ENCODE data around the gene RPL26.

The RPL26 gene

DNA sequence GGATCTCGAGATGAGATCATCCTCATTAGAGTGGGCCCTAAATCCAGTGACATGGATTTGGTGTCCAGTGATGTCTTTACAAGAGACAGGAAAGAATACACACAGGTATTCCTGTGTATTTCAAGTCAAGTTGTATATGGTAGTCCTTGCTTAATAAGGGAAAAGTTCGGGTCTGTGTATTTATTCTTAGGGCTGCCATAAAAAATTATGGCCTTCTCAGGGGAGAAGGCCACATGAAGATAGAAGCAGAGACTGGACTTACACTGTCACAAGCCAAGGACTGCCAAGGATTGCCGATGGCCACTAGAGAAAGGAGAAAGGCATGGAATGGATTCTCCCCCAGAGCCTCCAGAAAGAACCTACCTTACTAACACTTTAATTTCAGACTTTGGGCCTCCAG is 14.8 kb downstream of the RPL26 start:
- H3K27me3 ChIP-seq = no peaks in the 10 kb centered on the region
- H3K4me3 ChIP-seq (ENCODE audit: low read depth, low read length) = no peak overlapping the region
- no peaks in the 10 kb centered on the region for H3K36me3 ChIP-seq
- no peaks in the 10 kb centered on the region for H3K4me1 ChIP-seq
- TF ChIP-seq, protein P1, sequence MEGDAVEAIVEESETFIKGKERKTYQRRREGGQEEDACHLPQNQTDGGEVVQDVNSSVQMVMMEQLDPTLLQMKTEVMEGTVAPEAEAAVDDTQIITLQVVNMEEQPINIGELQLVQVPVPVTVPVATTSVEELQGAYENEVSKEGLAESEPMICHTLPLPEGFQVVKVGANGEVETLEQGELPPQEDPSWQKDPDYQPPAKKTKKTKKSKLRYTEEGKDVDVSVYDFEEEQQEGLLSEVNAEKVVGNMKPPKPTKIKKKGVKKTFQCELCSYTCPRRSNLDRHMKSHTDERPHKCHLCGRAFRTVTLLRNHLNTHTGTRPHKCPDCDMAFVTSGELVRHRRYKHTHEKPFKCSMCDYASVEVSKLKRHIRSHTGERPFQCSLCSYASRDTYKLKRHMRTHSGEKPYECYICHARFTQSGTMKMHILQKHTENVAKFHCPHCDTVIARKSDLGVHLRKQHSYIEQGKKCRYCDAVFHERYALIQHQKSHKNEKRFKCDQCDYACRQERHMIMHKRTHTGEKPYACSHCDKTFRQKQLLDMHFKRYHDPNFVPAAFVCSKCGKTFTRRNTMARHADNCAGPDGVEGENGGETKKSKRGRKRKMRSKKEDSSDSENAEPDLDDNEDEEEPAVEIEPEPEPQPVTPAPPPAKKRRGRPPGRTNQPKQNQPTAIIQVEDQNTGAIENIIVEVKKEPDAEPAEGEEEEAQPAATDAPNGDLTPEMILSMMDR (IDR thresholded peaks at IDR 0.05; ENCODE audit: low read depth, low read length) = no peak
- H3K9me3 ChIP-seq = no peaks in the 10 kb centered on the region
- no peak for DNase-seq

DNA sequence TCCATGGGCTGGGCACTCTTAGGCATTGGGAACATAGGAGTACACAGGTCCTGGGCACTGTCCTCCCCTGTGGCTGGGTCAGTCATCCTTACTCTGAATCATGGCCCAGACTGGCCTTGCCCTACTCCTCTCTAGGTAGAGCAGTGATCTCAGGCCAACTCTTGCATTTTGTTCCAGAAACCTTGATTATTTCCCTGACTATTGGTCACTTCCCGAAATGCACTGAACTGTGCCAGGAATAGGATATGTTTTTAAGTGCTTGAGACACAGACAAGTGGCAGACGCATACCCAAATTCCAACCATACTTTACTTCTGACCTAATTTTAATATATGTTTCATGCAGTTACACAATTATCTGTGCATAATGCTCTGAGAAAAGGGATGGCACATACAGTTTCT is 16.8 kb downstream of the RPL26 start:
- DNase-seq = no peak
- Histone ChIP-seq H3K4me1 (no peaks in the 10 kb centered on the region), H3K27me3 (no peaks in the 10 kb centered on the region), H3K36me3 (no peaks in the 10 kb centered on the region), H3K9me3 (no peaks in the 10 kb centered on the region), H3K4me3 (ENCODE audit: low read depth, low read length) (no peak overlapping the region)
- TF ChIP-seq, protein P1 (IDR thresholded peaks at IDR 0.05; ENCODE audit: low read depth, low read length) = no peak

DNA sequence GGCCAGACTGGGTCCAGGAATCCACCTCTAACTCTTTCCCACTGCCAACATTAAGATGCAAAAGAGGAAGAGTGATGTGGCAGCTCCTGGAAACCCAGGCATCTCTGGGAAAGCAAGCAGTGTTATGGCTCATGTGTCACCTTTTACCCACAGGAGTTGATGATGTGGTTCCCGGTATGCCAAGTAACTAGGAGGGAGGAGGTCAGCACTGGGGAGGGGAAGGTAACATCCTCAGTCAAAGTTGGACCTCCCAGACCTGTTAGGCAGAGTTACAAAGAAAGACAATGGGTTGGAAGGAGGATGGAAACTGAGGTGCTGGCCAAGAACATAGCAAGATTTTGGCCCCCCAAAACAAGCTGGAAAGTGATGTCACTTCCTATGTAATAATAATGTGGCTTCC is 17.9 kb downstream of the RPL26 start:
- H3K4me1 ChIP-seq = no peaks in the 10 kb centered on the region
- H3K9me3 ChIP-seq = no peaks in the 10 kb centered on the region
- no peaks in the 10 kb centered on the region for H3K27me3 ChIP-seq
- H3K4me3 ChIP-seq (ENCODE audit: low read depth, low read length) = no peak overlapping the region
- H3K36me3 ChIP-seq = no peaks in the 10 kb centered on the region
- TF ChIP-seq, protein P1 (IDR thresholded peaks at IDR 0.05; ENCODE audit: low read depth, low read length) = no peak
- DNase-seq = no peak

DNA sequence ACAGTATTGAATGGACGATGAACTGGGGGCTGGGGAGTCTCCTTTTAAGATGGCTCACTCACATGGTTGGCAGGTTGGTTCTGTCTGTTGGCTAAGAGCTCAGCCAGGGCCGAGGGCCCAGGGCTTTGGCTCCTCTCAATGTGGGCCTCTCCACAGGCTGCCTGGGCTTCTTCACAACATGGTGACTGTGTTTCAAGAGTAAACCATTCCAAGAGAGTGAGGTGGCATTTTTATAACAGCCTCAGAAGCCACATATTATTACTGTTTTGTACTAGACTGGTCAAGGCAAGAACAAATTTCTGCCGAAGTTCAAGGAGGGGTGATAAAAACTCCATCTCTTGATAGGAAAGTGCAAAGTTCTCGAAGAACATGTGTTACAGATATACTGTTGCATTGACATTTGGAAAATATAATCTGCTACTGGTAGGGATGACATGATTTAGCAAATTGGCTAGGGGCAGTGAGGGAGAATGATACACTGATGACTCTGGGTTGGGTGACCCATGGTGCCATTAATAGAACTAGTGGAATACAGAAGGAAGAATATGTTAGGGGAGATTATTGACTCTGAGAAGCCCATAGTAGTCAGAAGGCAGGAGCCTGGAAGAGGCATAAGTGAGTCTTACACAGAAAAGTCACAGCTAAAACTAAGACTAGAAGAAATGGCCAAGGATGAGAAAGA is 20.2 kb downstream of the RPL26 start:
- no peak overlapping the region for H3K4me3 ChIP-seq (ENCODE audit: low read depth, low read length)

DNA sequence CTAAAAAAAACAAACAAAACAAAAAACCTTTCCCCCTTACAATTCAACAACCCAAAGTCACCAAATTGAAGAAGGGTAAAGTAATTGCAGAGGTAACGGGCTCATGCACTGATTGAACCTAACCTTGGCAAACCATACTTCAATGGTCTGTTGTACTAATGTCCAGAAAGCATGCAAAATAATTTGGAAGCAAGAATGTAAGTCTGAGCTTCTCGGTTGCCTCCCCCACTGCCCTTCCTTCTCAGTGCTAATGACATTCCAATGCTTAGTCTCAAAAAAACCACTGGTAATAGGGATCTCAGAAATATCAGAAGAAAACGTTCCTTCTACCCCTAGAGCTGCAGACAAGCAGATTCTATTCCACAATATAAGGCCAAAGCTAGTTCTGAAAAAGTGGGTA is 22.2 kb downstream of the RPL26 start:
- TF ChIP-seq, protein P1 (IDR thresholded peaks at IDR 0.05; ENCODE audit: low read depth, low read length) = no peak
- no peak for DNase-seq
- no peak overlapping the region for H3K4me3 ChIP-seq (ENCODE audit: low read depth, low read length)

More for the DNA sequence above, 20.2 kb downstream of the RPL26 start:
- Histone ChIP-seq H3K4me1 (no peaks in the 10 kb centered on the region), H3K36me3 (no peaks in the 10 kb centered on the region), H3K9me3 (no peaks in the 10 kb centered on the region), H3K27me3 (no peaks in the 10 kb centered on the region)
- TF ChIP-seq, protein P1 (IDR thresholded peaks at IDR 0.05; ENCODE audit: low read depth, low read length) = no peak
- no peak for DNase-seq

DNA sequence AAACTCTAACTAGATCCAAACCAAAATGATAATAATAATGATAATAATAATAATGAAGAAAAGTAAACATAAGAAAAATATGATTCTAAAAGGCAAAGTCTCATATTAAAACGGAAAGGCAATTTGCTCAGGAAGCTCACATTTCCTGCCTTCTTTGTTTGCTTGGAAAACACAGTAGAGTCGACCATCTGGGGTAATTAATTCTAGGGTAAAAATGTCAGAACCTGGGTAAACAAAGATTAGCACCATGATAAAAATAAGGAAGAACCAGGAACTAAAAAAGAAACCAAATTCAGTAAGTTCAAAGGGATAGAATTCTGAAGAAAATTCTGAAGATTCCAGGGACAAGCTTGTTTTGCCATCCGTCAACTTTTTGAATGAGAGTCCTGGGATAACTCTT is 22.7 kb downstream of the RPL26 start:
- no peak for DNase-seq
- H3K36me3 ChIP-seq = no peaks in the 10 kb centered on the region
- H3K4me1 ChIP-seq = no peaks in the 10 kb centered on the region
- no peak overlapping the region for H3K4me3 ChIP-seq (ENCODE audit: low read depth, low read length)
- no peaks in the 10 kb centered on the region for H3K9me3 ChIP-seq
- TF ChIP-seq, protein P1 (IDR thresholded peaks at IDR 0.05; ENCODE audit: low read depth, low read length) = no peak
- H3K27me3 ChIP-seq = no peaks in the 10 kb centered on the region

More for the DNA sequence above, 22.2 kb downstream of the RPL26 start:
- no peaks in the 10 kb centered on the region for H3K27me3 ChIP-seq
- H3K9me3 ChIP-seq = no peaks in the 10 kb centered on the region
- H3K4me1 ChIP-seq = no peaks in the 10 kb centered on the region
- no peaks in the 10 kb centered on the region for H3K36me3 ChIP-seq
